CD14-positive monocyte (primary cell): ENCODE results near the gene STK33. TPM values are rescaled to one million over a fixed set of nuclear protein-coding genes. Genes with fewer than 3 reads are reported as not detected.

Experiments
- DNase-seq, 3 donors: peaks; one replicate each; pipeline ENCODE4 v3.0.0-alpha.2; 2011 to 2022
- H2AFZ ChIP-seq: 2 replicates; pipeline ENCODE4 v1.6.0; 2012; ENCODE audit warnings: mild to moderate bottlenecking, low read depth, low read length, inconsistent platforms; ENCODE audit not compliant: insufficient read depth, poor library complexity, severe bottlenecking
- H3K27ac ChIP-seq, 2 donors: 1 replicate in 1 of 2; 2 replicates in 1 of 2; pipeline ENCODE4 v1.5.1; 2012 to 2013; ENCODE audit warnings: low read length in 2 of 2, control low read depth in 1 of 2, inconsistent platforms in 1 of 2, low read depth in 1 of 2, mild to moderate bottlenecking in 1 of 2
- H3K27me3 ChIP-seq, 2 donors: one replicate each; pipeline versions ENCODE4 v1.6.0 to v1.6.1; 2011 to 2013; ENCODE audit warnings: low read length in 2 of 2; ENCODE audit not compliant: control insufficient read depth in 2 of 2, insufficient read depth in 2 of 2
- H3K36me3 ChIP-seq, 2 donors: replicated peaks in 1 of 2; 1 replicate in 1 of 2; 2 replicates in 1 of 2; pipeline versions ENCODE4 v1.5.1 to v1.6.1; 2012 to 2013; ENCODE audit warnings: low read length in 2 of 2, control low read depth in 1 of 2, inconsistent platforms in 1 of 2, mild to moderate bottlenecking in 1 of 2; ENCODE audit not compliant: insufficient read depth in 2 of 2, control insufficient read depth in 1 of 2
- H3K4me1 ChIP-seq, 2 donors: 1 replicate in 1 of 2; 2 replicates in 1 of 2; pipeline versions ENCODE4 v1.5.1 to v1.6.1; 2012 to 2013; ENCODE audit warnings: low read length in 2 of 2, control low read depth in 1 of 2, inconsistent platforms in 1 of 2, mild to moderate bottlenecking in 1 of 2, moderate library complexity in 1 of 2; ENCODE audit not compliant: insufficient read depth in 2 of 2, control insufficient read depth in 1 of 2
- H3K4me2 ChIP-seq: replicated peaks from 2 replicates; pipeline ENCODE3; 2012; ENCODE audit warnings: low read length, moderate library complexity, mild to moderate bottlenecking; ENCODE audit not compliant: poor library complexity, severe bottlenecking; ENCODE audit errors: extremely low read depth
- H3K4me3 ChIP-seq, 3 experiments: fragments of 200-600 bp in 1 of 3; sonication (generic) in 1 of 3; replicated peaks in 1 of 3; 1 replicate in 2 of 3; 2 replicates in 1 of 3; pipeline ENCODE4 v1.5.1; 2011 to 2013; ENCODE audit warnings: low read length in 3 of 3, mild to moderate bottlenecking in 3 of 3, control low read depth in 2 of 3, low read depth in 2 of 3, inconsistent platforms in 1 of 3, moderate library complexity in 1 of 3
- H3K79me2 ChIP-seq: 2 replicates; pipeline ENCODE4 v1.6.0; 2012; ENCODE audit warnings: mild to moderate bottlenecking, control low read depth, inconsistent platforms, low read length, moderate library complexity; ENCODE audit not compliant: insufficient read depth
- H3K9ac ChIP-seq: 2 replicates; pipeline ENCODE4 v1.6.0; 2017; ENCODE audit warnings: low read length, mild to moderate bottlenecking; ENCODE audit not compliant: insufficient read depth, poor library complexity, severe bottlenecking
- H3K9me3 ChIP-seq, 2 donors: replicated peaks in 1 of 2; 1 replicate in 1 of 2; 2 replicates in 1 of 2; pipeline versions ENCODE4 v1.5.1 to v1.6.1; 2012 to 2013; ENCODE audit warnings: low read length in 2 of 2, control low read depth in 1 of 2; ENCODE audit not compliant: control insufficient read depth in 1 of 2, insufficient read depth in 1 of 2
- H4K20me1 ChIP-seq: 2 replicates; pipeline ENCODE4 v1.6.0; 2012; ENCODE audit warnings: mild to moderate bottlenecking, low read length, control low read depth, moderate library complexity; ENCODE audit not compliant: insufficient read depth
- H3K27ac Mint-ChIP-seq, 7 donors: one replicate each; pipeline ENCODE4 v1.8.0; 2020; ENCODE audit warnings: mild to moderate bottlenecking in 7 of 7, mixed read lengths in 7 of 7, moderate library complexity in 6 of 7, inconsistent platforms in 2 of 7
- H3K27me3 Mint-ChIP-seq, 3 donors: one replicate each; pipeline ENCODE4 v1.8.0; 2021 to 2022; ENCODE audit warnings: low read depth in 3 of 3, mild to moderate bottlenecking in 3 of 3, mixed read lengths in 3 of 3, moderate library complexity in 3 of 3, inconsistent platforms in 1 of 3
- H3K36me3 Mint-ChIP-seq, 2 donors: one replicate each; pipeline ENCODE4 v1.8.0; 2020; ENCODE audit warnings: mixed read lengths in 2 of 2, inconsistent platforms in 1 of 2, mild to moderate bottlenecking in 1 of 2
- H3K4me1 Mint-ChIP-seq: one replicate; pipeline ENCODE4 v1.8.0; 2020; ENCODE audit warnings: mild to moderate bottlenecking, mixed read lengths
- H3K4me3 Mint-ChIP-seq, 2 donors: one replicate each; pipeline ENCODE4 v1.8.0; 2020; ENCODE audit warnings: mild to moderate bottlenecking in 2 of 2, mixed read lengths in 2 of 2, moderate library complexity in 1 of 2
- H3K9me3 Mint-ChIP-seq, 7 donors: one replicate each; pipeline ENCODE4 v1.8.0; 2020 to 2022; ENCODE audit warnings: mixed read lengths in 7 of 7, mild to moderate bottlenecking in 6 of 7, moderate library complexity in 6 of 7, inconsistent platforms in 2 of 7
- WGBS: methylation state at CpG from one replicate; pipeline ENCODE4 v1.1.5; 2013; ENCODE audit warnings: missing lambda C conversion rate; ENCODE audit not compliant: insufficient coverage; 5-methylcytosine and 5-hydroxymethylcytosine counted together
- intact Hi-C, 2 donors: fragments of 100-400 bp; cut with micrococcal nuclease; formaldehyde crosslinking; loops; one replicate each; pipeline versions ENCODE4 v1.15.0 to v1.15.1; 2023
- polyA plus RNA-seq, 3 donors: library from polyadenylated mRNA; depleted of rRNA in 1 of 3; unstranded in 2 of 3; stranded (reverse) in 1 of 3; fragments of 300-500 nt in 2 of 3; fragments of >200 nt in 1 of 3; fragmentation: Illumina TruSeq in 2 of 3; gene quantifications; 1 replicate in 2 of 3; 2 replicates in 1 of 3; pipeline ENCODE4 v1.2.3, GENCODE V29; 2012 to 2021
- TF ChIP-seq, protein P1 (sequence below): fragments of 200-600 bp; IDR thresholded peaks from one replicate; pipeline ENCODE4 v1.8.0; 2022; ENCODE audit warnings: antibody characterized with exemption, mild to moderate bottlenecking

The STK33 gene
- polyA plus RNA-seq, 3 donors: not detected

DNA sequence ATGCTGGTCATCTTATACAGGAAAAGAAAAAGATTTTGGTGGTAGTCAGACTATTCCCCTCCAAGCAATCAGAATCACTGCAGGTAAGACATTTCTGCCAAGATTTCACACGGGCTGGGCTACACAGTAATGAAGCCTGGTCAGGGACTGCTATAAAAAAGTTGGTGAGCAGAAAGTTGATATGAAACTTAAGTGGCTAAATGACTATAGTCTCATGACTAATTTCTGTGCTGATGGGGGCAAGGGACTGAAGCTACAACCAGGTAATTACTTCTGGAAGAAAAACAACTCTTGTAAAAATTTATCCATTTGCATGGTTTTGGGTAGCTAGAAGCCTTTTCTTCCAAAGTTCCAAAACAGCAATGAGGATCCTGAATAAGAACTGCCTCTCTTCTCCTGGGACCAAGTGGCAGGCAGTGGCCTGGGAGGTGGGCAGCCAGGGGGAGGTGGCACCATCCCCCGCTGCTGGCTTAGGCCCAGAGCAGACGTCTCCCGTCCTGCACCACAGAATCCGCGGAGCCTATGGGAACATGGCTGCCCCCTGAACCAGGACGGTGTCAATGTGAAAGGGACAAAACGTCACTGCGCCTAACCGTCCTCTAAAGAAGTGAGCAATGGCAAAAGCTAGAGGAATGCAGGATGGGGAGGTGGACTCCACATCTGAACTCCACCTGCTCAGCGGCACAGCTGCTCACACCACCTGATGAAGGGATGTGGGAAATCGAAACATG is 207.7 kb downstream of the STK33 start:
- Histone ChIP-seq H3K9me3 (no peaks in the 10 kb centered on the region), H3K4me1 (no peaks in the 10 kb centered on the region), H3K4me3 (no peak overlapping the region), H3K9ac (no peak overlapping the region), H3K27ac (no peak overlapping the region), H3K27me3 (no peaks in the 10 kb centered on the region), H3K36me3 (no peaks in the 10 kb centered on the region), H3K4me2 (no peak overlapping the region), H3K79me2 (no peaks in the 10 kb centered on the region), H4K20me1 (no peaks in the 10 kb centered on the region), H2AFZ (no peak overlapping the region)
- H3K4me3 Mint-ChIP-seq: no peak overlapping the region
- no peaks in the 10 kb centered on the region for H3K9me3 Mint-ChIP-seq
- no peaks in the 10 kb centered on the region for H3K36me3 Mint-ChIP-seq
- TF ChIP-seq, protein P1, sequence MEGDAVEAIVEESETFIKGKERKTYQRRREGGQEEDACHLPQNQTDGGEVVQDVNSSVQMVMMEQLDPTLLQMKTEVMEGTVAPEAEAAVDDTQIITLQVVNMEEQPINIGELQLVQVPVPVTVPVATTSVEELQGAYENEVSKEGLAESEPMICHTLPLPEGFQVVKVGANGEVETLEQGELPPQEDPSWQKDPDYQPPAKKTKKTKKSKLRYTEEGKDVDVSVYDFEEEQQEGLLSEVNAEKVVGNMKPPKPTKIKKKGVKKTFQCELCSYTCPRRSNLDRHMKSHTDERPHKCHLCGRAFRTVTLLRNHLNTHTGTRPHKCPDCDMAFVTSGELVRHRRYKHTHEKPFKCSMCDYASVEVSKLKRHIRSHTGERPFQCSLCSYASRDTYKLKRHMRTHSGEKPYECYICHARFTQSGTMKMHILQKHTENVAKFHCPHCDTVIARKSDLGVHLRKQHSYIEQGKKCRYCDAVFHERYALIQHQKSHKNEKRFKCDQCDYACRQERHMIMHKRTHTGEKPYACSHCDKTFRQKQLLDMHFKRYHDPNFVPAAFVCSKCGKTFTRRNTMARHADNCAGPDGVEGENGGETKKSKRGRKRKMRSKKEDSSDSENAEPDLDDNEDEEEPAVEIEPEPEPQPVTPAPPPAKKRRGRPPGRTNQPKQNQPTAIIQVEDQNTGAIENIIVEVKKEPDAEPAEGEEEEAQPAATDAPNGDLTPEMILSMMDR: no peak
- 88% methylated on average over 8 of the region's 12 CpGs for WGBS
- no peak overlapping the region for H3K27ac Mint-ChIP-seq
- H3K27me3 Mint-ChIP-seq: peaks cover 0 to 2% (median 2%) of the 10 kb centered on the region in 3 donors
- no peak for DNase-seq
- intact Hi-C loops: no loop called here
- peaks cover 4% of the 10 kb centered on the region for H3K4me1 Mint-ChIP-seq

- DNase-seq: peak in 1 of 3 donors; percentile 63
- Mint-ChIP-seq H3K4me1 (peaks cover 4% of the 10 kb centered on the region), H3K9me3 (no peaks in the 10 kb centered on the region), H3K27ac (no peak overlapping the region), H3K36me3 (no peaks in the 10 kb centered on the region), H3K4me3 (peak overlapping the region; percentile 56 to 81), H3K27me3 (peaks cover 0 to 3% (median 0%) of the 10 kb centered on the region in 3 donors)
- Histone ChIP-seq H3K9ac (no peak overlapping the region), H3K4me1 (no peaks in the 10 kb centered on the region), H3K4me2 (no peak overlapping the region), H4K20me1 (no peaks in the 10 kb centered on the region), H3K4me3 (peak overlapping the region in 1 of 3 experiments; percentile 8), H3K36me3 (no peaks in the 10 kb centered on the region), H2AFZ (no peak overlapping the region), H3K79me2 (no peaks in the 10 kb centered on the region), H3K27ac (no peak overlapping the region), H3K9me3 (no peaks in the 10 kb centered on the region), H3K27me3 (no peaks in the 10 kb centered on the region)
- intact Hi-C loops: no loop called here
- TF ChIP-seq, protein P1: no peak
- WGBS: 98% methylated on average over 12 of the region's 19 CpGs
Measured at GRCh38 chr11:8384199-8384821, 209.7 kb downstream of the STK33 start.
